Measurements from ENCODE around the gene ASPSCR1.

Gene ASPSCR1

DNA sequence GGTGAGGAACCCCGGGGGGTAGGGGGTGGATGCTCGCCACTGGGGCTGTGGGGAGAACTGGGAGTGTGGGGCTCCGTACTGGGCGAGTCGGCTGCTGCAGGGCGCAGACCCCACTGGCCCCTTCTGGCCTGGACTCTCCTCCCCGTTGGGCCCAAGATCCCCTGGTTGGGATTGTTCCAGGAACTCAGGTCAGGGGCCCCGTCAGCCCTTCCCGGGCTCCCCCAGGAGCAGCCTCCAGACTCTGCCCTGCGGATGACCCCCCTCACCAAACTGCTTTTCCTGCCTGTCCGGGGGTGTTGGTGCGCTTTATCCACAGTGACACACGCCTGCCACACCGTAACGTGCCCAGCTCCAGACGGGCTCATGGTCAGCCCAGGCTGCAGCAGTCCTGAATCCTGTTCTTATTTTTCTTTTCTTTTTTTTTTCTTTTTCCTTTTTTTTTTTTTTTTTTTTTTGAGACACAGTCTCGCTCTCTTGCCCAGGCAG is 24.2 kb downstream of the ASPSCR1 start:
- no peak for DNase-seq

DNA sequence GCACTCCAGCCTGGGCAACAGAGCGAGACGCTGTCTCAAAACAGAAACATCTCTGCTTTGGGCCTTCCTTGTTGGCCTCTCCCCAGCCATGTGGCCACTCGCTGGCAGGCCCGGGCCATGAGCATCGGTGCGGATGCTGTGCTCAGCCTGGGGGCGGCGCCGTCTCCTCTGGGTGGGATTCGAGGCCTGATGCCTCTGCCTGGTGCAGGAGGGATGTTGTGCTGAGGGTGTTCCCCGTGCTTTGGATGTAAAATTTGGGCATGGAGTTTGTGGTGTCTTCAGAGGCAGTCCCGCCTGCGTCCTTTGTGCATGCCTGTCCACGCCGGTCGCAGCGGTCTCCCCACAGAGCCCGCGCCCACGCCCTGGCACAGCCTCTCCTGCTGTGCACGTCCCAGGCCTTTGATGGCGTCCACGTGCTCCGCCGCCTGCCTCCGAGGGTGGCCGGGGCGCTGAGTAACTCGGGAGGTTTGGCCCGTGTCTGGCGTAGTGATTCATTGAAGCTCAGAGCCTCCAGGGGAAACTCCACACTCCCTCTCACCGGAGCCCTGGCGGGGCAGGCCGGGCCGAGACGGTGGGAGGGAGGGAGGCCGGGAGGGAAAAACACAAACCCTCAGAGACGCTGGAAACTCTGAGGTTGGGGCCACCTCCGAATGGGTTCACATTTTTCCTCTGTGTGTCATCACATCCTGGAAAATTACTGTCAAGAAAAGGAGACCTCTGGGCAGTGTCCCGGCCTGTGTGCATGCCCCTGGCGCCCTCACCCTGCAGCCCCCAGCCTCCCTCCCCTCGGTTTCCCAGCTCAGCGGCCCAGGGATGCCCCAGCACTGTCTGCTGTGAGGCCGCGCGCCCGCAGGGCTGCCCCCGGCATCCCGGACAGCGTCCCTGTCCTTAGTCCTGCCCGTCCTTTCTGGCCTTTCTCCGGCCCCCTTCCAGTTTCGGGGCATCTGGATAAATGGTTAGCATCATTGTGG is 26.3 kb downstream of the ASPSCR1 start:
- no peak for DNase-seq

GRCh38 chr17:82004517-82005455 is 27.4 kb downstream of the ASPSCR1 start:
- no peak for DNase-seq

DNA sequence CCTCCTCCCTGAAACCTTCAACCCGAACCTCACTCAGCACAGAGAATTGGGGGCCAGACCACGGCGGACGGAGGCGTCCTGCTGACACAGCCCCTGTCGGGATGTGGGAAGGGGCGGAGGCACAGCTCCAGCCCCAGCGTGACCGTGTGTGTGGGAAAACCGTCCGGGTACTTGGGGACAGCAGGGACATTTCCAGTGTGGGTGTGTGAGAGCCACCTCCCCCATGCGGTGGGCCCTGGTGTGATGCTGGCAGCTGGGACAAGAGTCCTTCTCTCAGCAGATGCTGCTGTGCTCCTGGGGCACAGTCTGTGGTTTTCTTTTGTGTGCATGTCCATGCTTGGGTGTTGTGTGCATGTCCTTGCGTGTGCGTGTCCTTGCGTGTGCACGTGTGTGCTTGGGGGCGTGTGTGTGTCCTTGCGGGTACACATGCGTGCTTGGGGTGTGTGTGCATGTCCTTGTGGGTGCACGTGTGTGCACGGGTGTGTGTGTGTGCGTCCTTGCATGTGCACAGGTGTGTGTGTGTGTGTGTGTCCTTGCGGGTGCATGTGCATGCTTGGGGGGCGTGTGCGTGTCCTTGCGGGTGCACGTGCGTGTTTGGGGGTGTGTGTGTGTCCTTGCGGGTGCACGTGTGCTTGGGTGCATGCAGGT is 28.4 kb downstream of the ASPSCR1 start:
- no peak for DNase-seq

GRCh38 chr17:82006468-82007227 is 29.2 kb downstream of the ASPSCR1 start:
- no peak for DNase-seq

DNA sequence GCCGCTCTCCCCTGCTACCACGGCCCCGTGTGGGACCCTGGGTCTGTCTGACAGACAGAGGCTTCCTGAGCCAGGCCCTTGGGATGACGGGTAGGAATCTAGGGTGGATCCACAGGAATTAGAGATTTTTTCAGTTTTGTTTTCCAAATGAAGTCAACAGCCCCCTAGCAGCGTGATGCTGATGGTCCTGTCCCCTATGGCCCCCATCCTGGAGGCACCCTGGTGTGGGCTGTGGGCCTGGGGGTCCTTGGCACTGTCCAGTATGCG is 29.7 kb downstream of the ASPSCR1 start:
- no peak for DNase-seq

GRCh38 chr17:82007495-82008257 is 30.2 kb downstream of the ASPSCR1 start:
- DNase-seq, result no peak

DNA sequence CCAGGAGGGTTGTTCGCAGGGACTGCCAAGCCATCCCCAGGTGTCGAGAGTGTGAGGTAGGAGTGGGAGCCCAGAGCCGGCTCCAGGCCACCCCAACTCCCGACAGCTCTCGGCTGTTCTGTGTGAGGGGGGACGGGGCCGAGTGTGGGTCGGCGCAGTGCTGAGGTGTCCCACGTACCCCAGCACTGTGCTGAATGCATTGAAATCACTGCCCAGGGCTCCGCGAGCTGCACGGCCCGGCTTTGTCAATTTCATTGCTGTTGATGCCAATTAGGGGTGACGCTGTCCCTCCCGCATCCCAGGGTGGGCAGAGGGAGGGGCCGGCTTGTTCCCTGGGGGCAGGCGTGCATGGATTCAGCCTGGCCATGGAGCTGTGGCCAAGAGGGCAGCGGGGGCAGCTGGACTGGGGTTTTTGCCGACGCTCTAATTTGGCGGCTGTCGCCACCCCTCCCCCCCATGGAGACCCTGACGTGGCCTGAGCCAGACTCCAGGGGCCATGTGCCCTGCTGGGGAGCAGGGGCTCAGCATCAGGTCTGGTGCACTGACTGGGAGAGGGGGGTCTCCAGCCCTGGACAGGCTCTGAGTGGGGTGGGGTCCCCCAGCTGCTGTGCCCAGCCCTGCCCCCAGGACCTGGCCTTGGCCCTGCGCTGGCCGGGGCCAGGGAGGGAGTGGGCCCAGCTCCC is 31.0 kb downstream of the ASPSCR1 start:
- no peak for DNase-seq

- no peak for DNase-seq
These were observed 31.5 kb downstream of the ASPSCR1 start for GRCh38 chr17:82008941-82009405.

DNA sequence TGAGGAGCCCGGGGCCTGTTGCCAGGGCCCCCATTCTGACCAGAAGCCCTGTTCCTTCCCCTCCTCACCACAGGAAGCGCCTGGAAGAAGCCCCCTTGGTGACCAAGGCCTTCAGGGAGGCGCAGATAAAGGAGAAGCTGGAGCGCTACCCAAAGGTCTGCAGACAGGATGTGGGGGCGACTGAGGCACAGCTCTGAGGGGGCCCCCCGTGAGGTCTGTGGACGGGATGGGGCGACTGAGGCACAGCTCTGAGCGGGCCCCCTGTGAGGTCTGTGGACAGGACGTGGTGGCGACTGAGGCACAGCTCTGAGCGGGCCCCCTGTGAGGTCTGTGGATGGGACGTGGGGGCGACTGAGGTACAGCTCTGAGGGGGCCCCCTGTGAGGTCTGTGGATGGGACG is 32.0 kb downstream of the ASPSCR1 start:
- no peak for DNase-seq

DNA sequence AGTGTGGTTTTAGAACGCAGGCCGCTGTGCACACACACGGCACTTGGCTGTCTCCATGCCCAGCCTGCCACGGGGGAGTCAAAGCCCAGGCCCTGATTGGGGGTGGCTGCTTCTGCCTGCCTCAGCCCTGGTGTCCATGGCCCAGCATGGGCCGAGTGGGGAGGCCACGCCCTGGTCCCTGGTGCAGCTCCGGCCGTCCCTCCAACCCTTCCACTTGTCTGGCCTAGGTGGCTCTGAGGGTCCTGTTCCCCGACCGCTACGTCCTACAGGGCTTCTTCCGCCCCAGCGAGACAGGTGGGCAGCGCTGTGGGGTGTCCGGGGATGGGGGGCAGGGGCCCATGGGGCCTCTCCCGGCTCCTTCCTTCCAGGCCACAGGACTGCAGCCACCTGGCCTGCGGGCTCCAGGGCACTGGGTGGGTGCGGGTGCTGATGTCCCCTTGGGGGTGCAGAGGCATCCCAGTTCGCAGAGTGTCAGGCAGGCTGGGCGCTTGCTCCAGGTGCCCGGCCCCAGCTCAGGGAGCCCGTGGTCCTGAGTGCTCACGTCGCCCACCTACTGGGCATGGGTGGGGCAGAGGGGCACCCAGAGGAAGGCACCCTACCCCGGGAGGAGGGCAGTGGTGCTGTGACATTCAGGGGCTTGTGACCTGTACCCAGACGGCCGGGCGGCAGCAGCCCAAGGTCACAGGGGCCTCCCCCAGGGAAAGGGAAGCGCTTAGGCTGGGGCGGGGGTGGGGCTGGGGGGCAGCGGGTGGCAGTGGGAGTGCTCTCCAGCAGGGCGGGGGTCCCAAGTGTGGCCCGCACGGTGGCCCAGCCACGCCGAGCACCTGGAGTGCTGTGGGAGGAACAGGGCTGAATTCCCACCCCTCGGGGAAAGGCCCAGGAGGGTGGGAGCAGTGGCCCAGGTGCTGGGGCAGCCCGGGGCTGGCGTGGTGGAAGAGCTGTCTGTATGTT is 33.4 kb downstream of the ASPSCR1 start:
- no peak for DNase-seq

DNA sequence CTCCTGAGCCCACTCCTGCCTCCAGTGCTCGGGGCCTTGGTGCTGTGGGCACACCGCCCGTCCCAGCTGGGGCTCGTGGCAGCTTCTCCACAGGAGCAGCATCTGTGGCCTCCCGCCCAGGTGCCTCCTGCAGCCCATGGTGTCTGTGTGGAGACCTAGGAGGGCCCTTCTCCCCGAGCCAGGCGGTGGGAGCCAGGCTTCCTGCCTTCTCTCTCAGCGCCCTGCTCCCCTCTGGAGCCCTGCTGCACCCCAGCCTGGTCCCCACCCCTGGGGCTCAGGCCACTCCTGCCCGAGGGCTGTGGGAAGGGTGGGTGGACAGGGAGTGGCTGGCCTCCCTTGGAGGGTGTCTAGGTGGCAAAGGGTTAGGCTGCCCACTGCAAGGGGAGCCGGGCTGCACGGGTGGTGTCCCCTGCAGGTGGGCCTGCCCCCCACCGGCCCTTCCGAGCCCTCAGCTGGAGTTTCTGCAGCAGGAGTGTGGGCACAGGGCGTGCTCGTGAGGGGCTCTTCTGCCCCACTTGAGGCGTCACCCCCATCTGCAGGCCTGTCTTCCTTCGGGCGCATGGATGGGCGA is 34.3 kb downstream of the ASPSCR1 start:
- DNase-seq, result no peak

GRCh38 chr17:82012261-82012639 is 34.8 kb downstream of the ASPSCR1 start:
- no peak for DNase-seq

DNA sequence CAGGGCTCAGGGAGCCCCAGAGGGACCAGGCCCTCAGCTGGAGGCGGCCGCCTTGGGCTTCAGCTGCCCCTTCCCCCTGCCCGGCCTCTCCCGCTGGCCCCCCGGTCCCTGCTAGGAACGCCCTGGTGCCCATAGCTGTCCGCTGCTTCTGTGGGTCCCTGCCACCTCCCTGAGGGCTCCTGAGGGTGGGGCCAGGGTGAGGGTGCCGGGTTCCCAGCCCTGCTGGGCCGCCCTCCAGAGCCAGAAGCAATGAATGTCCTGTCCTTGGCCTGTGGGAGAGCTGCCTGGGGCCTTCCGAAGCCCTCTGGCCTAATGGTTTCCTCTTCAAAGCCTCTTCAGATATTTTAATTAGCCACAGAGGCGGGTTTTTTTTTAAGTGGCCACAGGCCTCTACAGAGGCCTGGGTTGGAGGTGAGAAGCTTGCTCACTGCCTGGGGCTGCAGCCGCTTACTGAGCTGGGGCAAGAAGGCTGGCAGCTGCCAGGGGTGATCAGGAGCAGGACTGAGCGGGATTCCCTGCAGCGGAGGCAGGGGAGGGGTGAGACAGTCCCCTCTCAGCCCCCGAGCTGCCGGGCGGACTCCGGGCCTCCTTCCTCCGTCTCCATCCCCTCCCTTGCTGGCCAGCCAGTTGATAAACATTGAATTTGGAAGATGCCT is 35.3 kb downstream of the ASPSCR1 start:
- DNase-seq, result no peak

- no peak for DNase-seq
These were observed 35.9 kb downstream of the ASPSCR1 start for GRCh38 chr17:82013341-82013740.

GRCh38 chr17:82013772-82014321 is 36.4 kb downstream of the ASPSCR1 start:
- no peak for DNase-seq

GRCh38 chr17:82014432-82014831 is 37.0 kb downstream of the ASPSCR1 start:
- DNase-seq, result no peak

GRCh38 chr17:82014971-82015310 is 37.5 kb downstream of the ASPSCR1 start:
- DNase-seq, result no peak

All from activated T-cell treated with anti-CD3 and anti-CD28 coated beads, Interleukin-2, amount 50 U/mL, for 1 hour (primary cell).